H9 (cell line): ENCODE data around the gene MARCHF10. TPM values are rescaled to one million over a fixed set of nuclear protein-coding genes. Genes with fewer than 3 reads are reported as not detected.

Source experiments
- DNase-seq: peaks from one replicate; pipeline ENCODE4 v3.0.0-alpha.2; 2017
- H2AFZ ChIP-seq: one replicate; pipeline ENCODE4 v1.6.1; 2013; ENCODE audit warnings: mild to moderate bottlenecking, low read length, control low read depth, moderate library complexity
- H2AK5ac ChIP-seq: 2 replicates; pipeline ENCODE4 v1.6.1; 2013; ENCODE audit warnings: low read length, control low read depth, mixed read lengths; ENCODE audit not compliant: insufficient read length
- H2BK120ac ChIP-seq: one replicate; pipeline ENCODE4 v1.6.1; 2013; ENCODE audit warnings: low read depth, mild to moderate bottlenecking, low read length, control low read depth, inconsistent platforms; ENCODE audit not compliant: poor library complexity, severe bottlenecking
- H2BK12ac ChIP-seq: 2 replicates; pipeline ENCODE4 v1.6.1; 2013; ENCODE audit warnings: low read length, control low read depth, mixed read lengths, low read depth; ENCODE audit not compliant: insufficient read length
- H2BK15ac ChIP-seq: 2 replicates; pipeline ENCODE4 v1.6.1; 2013; ENCODE audit warnings: low read depth, low read length, control low read depth
- H2BK20ac ChIP-seq: one replicate; pipeline ENCODE4 v1.6.1; 2013; ENCODE audit warnings: low read depth, mild to moderate bottlenecking, low read length, control low read depth, inconsistent platforms; ENCODE audit not compliant: poor library complexity, severe bottlenecking
- H2BK5ac ChIP-seq: 2 replicates; pipeline ENCODE4 v1.6.1; 2013; ENCODE audit warnings: low read length, control low read depth, mixed read lengths; ENCODE audit not compliant: insufficient read length
- H3K14ac ChIP-seq: 2 replicates; pipeline ENCODE4 v1.6.1; 2013; ENCODE audit warnings: low read length, control low read depth; ENCODE audit not compliant: insufficient read depth
- H3K18ac ChIP-seq: 2 replicates; pipeline ENCODE4 v1.6.1; 2013; ENCODE audit warnings: low read depth, mild to moderate bottlenecking, mixed read lengths, low read length, control low read depth; ENCODE audit not compliant: insufficient read length
- H3K23ac ChIP-seq: 2 replicates; pipeline ENCODE4 v1.6.1; 2013; ENCODE audit warnings: low read length, control low read depth, mixed read lengths, low read depth; ENCODE audit not compliant: insufficient read length
- H3K23me2 ChIP-seq: 2 replicates; pipeline ENCODE4 v1.6.1; 2013; ENCODE audit warnings: low read depth, mild to moderate bottlenecking, mixed read lengths, low read length, control low read depth; ENCODE audit not compliant: insufficient read length, poor library complexity, severe bottlenecking
- H3K27ac ChIP-seq: 2 replicates; pipeline ENCODE4 v1.5.1; 2013; ENCODE audit warnings: low read length, control low read depth, mixed read lengths, low read depth; ENCODE audit not compliant: insufficient read length
- H3K27me3 ChIP-seq: 2 replicates; pipeline ENCODE4 v1.6.1; 2013; ENCODE audit warnings: low read length, control low read depth, inconsistent platforms; ENCODE audit not compliant: insufficient read depth
- H3K4ac ChIP-seq: 2 replicates; pipeline ENCODE4 v1.6.1; 2013; ENCODE audit warnings: low read depth, mild to moderate bottlenecking, control low read depth, inconsistent platforms, low read length, moderate library complexity
- H3K4me1 ChIP-seq: 2 replicates; pipeline ENCODE4 v1.6.1; 2013; ENCODE audit warnings: low read length, control low read depth, inconsistent platforms; ENCODE audit not compliant: insufficient read depth
- H3K4me2 ChIP-seq: 2 replicates; pipeline ENCODE4 v1.6.1; 2013; ENCODE audit warnings: low read length, control low read depth, mixed read lengths; ENCODE audit not compliant: insufficient read length, insufficient read depth
- H3K56ac ChIP-seq: 2 replicates; pipeline ENCODE4 v1.6.1; 2013; ENCODE audit warnings: low read depth, mild to moderate bottlenecking, mixed read lengths, low read length, control low read depth; ENCODE audit not compliant: insufficient read length
- H3K79me1 ChIP-seq: 2 replicates; pipeline ENCODE4 v1.6.1; 2013; ENCODE audit warnings: low read depth, mild to moderate bottlenecking, moderate library complexity, low read length, control low read depth, inconsistent platforms; ENCODE audit not compliant: insufficient read depth, poor library complexity, severe bottlenecking
- H3K79me2 ChIP-seq: 2 replicates; pipeline ENCODE4 v1.6.1; 2013; ENCODE audit warnings: low read length, control low read depth, inconsistent platforms; ENCODE audit not compliant: insufficient read depth
- H3K9ac ChIP-seq: 2 replicates; pipeline ENCODE4 v1.6.1; 2013; ENCODE audit warnings: low read length, control low read depth, mixed read lengths; ENCODE audit not compliant: insufficient read length; ENCODE audit errors: extremely low read depth
- H3K9me3 ChIP-seq: one replicate; pipeline ENCODE4 v1.6.1; 2013; ENCODE audit warnings: low read depth, low read length, inconsistent platforms; ENCODE audit not compliant: control insufficient read depth
- H3T11ph ChIP-seq: one replicate; pipeline ENCODE4 v1.6.1; 2013; ENCODE audit warnings: mild to moderate bottlenecking, low read length, control low read depth, inconsistent platforms
- H4K20me1 ChIP-seq: one replicate; pipeline ENCODE4 v1.6.1; 2013; ENCODE audit not compliant: control insufficient read depth, insufficient read length, insufficient read depth
- H4K5ac ChIP-seq: 2 replicates; pipeline ENCODE4 v1.6.1; 2013; ENCODE audit warnings: low read depth, mild to moderate bottlenecking, mixed read lengths, low read length, control low read depth; ENCODE audit not compliant: insufficient read length
- H4K8ac ChIP-seq: replicated peaks from 2 replicates; pipeline ENCODE4 v1.6.1; 2013; ENCODE audit warnings: low read length, control low read depth, mixed read lengths, low read depth; ENCODE audit not compliant: insufficient read length
- H4K91ac ChIP-seq: 2 replicates; pipeline ENCODE4 v1.6.1; 2013; ENCODE audit warnings: low read depth, mild to moderate bottlenecking, moderate library complexity, mixed read lengths, low read length, control low read depth; ENCODE audit not compliant: insufficient read length
- H3K27ac Mint-ChIP-seq, 3 experiments: 2 replicates in 2 of 3; 3 replicates in 1 of 3; pipeline ENCODE4 v1.8.0; 2020 to 2021; ENCODE audit warnings: mixed read lengths in 3 of 3, mild to moderate bottlenecking in 1 of 3, moderate library complexity in 1 of 3
- H3K27me3 Mint-ChIP-seq: 2 replicates; pipeline ENCODE4 v1.8.0; 2021; ENCODE audit warnings: low read depth, mild to moderate bottlenecking, moderate library complexity, mixed read lengths
- H3K36me3 Mint-ChIP-seq, 3 experiments: 2 replicates in 2 of 3; 3 replicates in 1 of 3; pipeline ENCODE4 v1.8.0; 2020 to 2021; ENCODE audit warnings: low read depth in 3 of 3, mixed read lengths in 3 of 3; ENCODE audit not compliant: insufficient read depth in 1 of 3
- H3K4me1 Mint-ChIP-seq, 2 experiments: 2 replicates each; pipeline ENCODE4 v1.8.0; 2020; ENCODE audit warnings: mixed read lengths in 2 of 2
- H3K4me3 Mint-ChIP-seq, 2 experiments: 2 replicates in 1 of 2; 3 replicates in 1 of 2; pipeline ENCODE4 v1.8.0; 2020 to 2021; ENCODE audit warnings: mild to moderate bottlenecking in 2 of 2, mixed read lengths in 2 of 2, moderate library complexity in 1 of 2
- H3K9me3 Mint-ChIP-seq, 2 experiments: 2 replicates in 1 of 2; 3 replicates in 1 of 2; pipeline ENCODE4 v1.8.0; 2020; ENCODE audit warnings: mild to moderate bottlenecking in 2 of 2, mixed read lengths in 2 of 2, moderate library complexity in 1 of 2
- CTCF ChIP-seq: fragments of 200-600 bp; sonication (generic); conservative IDR thresholded peaks from 3 replicates; pipeline ENCODE4 v1.8.0; 2021; ENCODE audit warnings: antibody characterized with exemption, mild to moderate bottlenecking
- WGBS: extraction: QIAGEN DNeasy Blood & Tissue Kit; methylation state at CpG from one replicate; pipeline ENCODE4 v1.1.7; 2013; ENCODE audit warnings: missing lambda C conversion rate, low lambda C conversion rate, mixed read lengths; ENCODE audit not compliant: insufficient read length; ENCODE audit errors: extremely low coverage; 5-methylcytosine and 5-hydroxymethylcytosine counted together
- total RNA-seq: library from RNA; stranded (reverse); gene quantifications from 2 replicates; pipeline ENCODE4 v1.2.1, GENCODE V29; 2021

The MARCHF10 gene
- total RNA-seq, 1 experiment from 2014 or later: not detected

- H2BK120ac ChIP-seq: no peak overlapping the region
- no peaks in the 10 kb centered on the region for H3K79me1 ChIP-seq
- H3K4me1 ChIP-seq: no peaks in the 10 kb centered on the region
- H3K79me2 ChIP-seq: no peaks in the 10 kb centered on the region
- H2AFZ ChIP-seq: no peak overlapping the region
- H3K4ac ChIP-seq: no peak overlapping the region
- no peak overlapping the region for H3K4me2 ChIP-seq
- H4K5ac ChIP-seq: no peak overlapping the region
- no peak for TF ChIP-seq CTCF
- H3K18ac ChIP-seq: no peak overlapping the region
- no peak overlapping the region for H2BK12ac ChIP-seq
- 0 out of 7 replicates have a peak, but pooled peaks cover 0 to 7% (median 1%) of the 10 kb centered on the region in 3 experiments for H3K36me3 Mint-ChIP-seq
- no peak overlapping the region for H2BK20ac ChIP-seq
- DNase-seq: peak; percentile 96
- H3K27ac ChIP-seq: no peak overlapping the region
- H3K14ac ChIP-seq: no peak overlapping the region
- no peak overlapping the region for H3K23ac ChIP-seq
- H3K9ac ChIP-seq: no peak overlapping the region
- H4K91ac ChIP-seq: no peak overlapping the region
- H3K27ac Mint-ChIP-seq: peak overlapping the region in 2 of 3 experiments; percentile 23 to 85; a peak in 2 of 7 replicates
- no peaks in the 10 kb centered on the region for H3K27me3 Mint-ChIP-seq
- H3K56ac ChIP-seq: no peak overlapping the region
- no peak overlapping the region for H4K8ac ChIP-seq
- no peak overlapping the region for H2AK5ac ChIP-seq
- no peaks in the 10 kb centered on the region for H4K20me1 ChIP-seq
- no peak overlapping the region for H3K4me3 Mint-ChIP-seq
- no peak overlapping the region for H3T11ph ChIP-seq
- H3K4me1 Mint-ChIP-seq: peaks cover 5 to 19% of the 10 kb centered on the region in 2 experiments; a peak in 3 of 4 replicates
- H3K23me2 ChIP-seq: no peaks in the 10 kb centered on the region
- no peaks in the 10 kb centered on the region for H3K27me3 ChIP-seq
- no peaks in the 10 kb centered on the region for H3K9me3 Mint-ChIP-seq
- H2BK5ac ChIP-seq: no peak overlapping the region
- no CpG with 5 or more reads among the region's 24 CpGs for whole genome bisulfite sequencing
- H2BK15ac ChIP-seq: no peak overlapping the region
- H3K9me3 ChIP-seq: no peaks in the 10 kb centered on the region
These were observed 137.8 kb downstream of the MARCHF10 start for GRCh38 chr17:62670202-62670821.
